Motor neuron (in vitro differentiated cells): ENCODE data around the gene STPG1. TPM values are rescaled to one million over a fixed set of nuclear protein-coding genes. Genes with fewer than 3 reads are reported as not detected.
"Not testable (repeated sequence)": the region's sequence is repeated elsewhere in the genome, so short reads cannot be mapped to it uniquely, and the experiment has no call there.

ENCODE experiments used
- ATAC-seq, 8 experiments: fragments of 200-7000 bp; cut with Tn5 transposase; replicated peaks in 6 of 8; 2 replicates each; pipeline ENCODE4 v1.8.0; 2021; ENCODE audit warnings: mild to moderate bottlenecking in 8 of 8, moderate library complexity in 8 of 8
- H3K27ac ChIP-seq, 2 donors: fragments of 250-450 bp; sonication (Bioruptor Pico); 2 replicates each; pipeline ENCODE4 v1.9.0; 2021; ENCODE audit warnings: antibody characterized with exemption in 2 of 2, mild to moderate bottlenecking in 2 of 2, moderate library complexity in 1 of 2
- H3K4me1 ChIP-seq, 2 donors: fragments of 250-450 bp; sonication (Bioruptor Pico); replicated peaks in 1 of 2; 2 replicates each; pipeline ENCODE4 v1.6.1; 2021; ENCODE audit warnings: antibody characterized with exemption in 2 of 2, mild to moderate bottlenecking in 2 of 2, moderate library complexity in 1 of 2
- H3K4me3 ChIP-seq, 5 donors: fragments of 250-450 bp; sonication (Bioruptor Pico); 2 replicates each; pipeline ENCODE4 v1.9.0; 2021; ENCODE audit warnings: antibody characterized with exemption in 5 of 5, mild to moderate bottlenecking in 5 of 5, moderate library complexity in 4 of 5
- WGBS, 10 experiments: fragments of 450-650 bp; shearing (Covaris generic); methylation state at CpG; one replicate each; pipeline ENCODE4 v1.0.0; 2022; 5-methylcytosine and 5-hydroxymethylcytosine counted together
- in situ Hi-C, 9 experiments: fragments of 400-800 bp; cut with MboI; loops; one replicate each; pipeline ENCODE4 v1.15.0; 2021; ENCODE audit warnings: low sequenced_read_pairs in 9 of 9, low pct_unique_long_range_greater_than_20kb in 2 of 9; ENCODE audit not compliant: unreplicated experiment in 9 of 9
- total RNA-seq, 8 experiments: library from RNA; unstranded; fragments of 300-600 nt; gene quantifications; 2 replicates each; pipeline versions ENCODE4 v1.2.3 to v1.2.4, GENCODE V29; 2022

The STPG1 gene, protein sequence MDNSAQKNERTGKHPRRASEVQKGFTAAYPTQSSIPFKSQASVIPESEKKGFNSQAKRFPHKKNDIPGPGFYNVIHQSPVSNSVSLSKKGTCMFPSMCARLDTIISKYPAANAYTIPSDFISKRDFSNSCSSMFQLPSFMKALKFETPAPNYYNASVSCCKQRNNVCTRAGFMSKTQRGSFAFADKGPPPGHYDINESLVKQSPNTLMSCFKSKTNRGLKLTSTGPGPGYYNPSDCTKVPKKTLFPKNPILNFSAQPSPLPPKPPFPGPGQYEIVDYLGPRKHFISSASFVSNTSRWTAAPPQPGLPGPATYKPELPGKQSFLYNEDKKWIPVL
- 10 to 100 TPM in 1 of 8 experiments, 1 to 10 TPM in 7; 2.1 to 19.0 (median 6.8) TPM for total RNA-seq

DNA sequence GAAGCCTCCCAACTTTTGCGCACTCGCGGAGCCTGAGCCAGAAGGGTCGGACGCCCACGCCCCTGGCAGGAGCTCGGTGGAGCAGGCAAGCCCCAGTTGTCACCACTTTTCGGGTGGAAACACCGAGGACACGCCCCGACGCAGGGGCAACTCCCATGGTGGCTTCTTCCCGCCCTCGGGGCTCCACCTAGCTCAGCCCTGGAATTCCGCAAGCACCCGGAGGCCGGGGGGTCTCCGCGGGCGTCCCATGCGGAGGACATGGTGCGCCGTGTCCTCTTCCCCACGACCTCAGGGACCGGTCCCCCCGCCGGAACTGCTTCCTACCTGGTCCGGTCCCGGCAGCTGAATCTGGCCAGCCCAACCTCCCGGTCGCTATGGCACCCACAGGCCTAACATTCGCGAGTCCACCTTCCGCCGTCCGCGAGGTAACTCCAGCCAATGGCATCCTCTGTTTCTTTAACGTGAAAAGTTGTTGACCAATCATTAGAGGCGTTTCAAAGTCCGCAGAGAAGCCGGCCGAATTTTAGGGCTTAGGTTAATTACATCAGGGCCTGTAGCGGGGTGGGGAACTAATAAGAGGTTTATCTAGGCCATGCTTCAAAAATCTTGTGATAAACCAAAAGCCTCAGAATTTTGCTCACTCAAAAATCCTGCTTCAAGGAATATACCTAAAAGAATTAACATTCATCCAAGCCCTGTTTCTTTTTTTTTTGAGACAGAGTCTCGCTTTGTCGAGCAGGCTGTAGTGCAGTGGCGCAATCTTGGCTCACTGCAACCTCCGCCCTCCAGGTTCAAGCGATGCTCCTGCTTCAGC lies at the start of gene STPG1:
TSS of gene STPG1 (minus strand) at position 433 of the 814 bp plus-strand sequence. CDS start 12,394 bp downstream, outside the sequence.
- in situ Hi-C loops = no loop called here
- H3K4me1 ChIP-seq = peaks cover 7 to 12% of the 10 kb centered on the region in 2 donors
- WGBS, 10 experiments = 0 to 82% (median 13%) methylated on average over 2 to 28 of the region's 48 CpGs; no CpG with 5 or more reads in 1 of the 10 experiments
- H3K4me3 ChIP-seq = peak within 1 kb of the TSS; percentile 46 to 81 (median 65)
- no peak within 1 kb of the TSS for H3K27ac ChIP-seq
- ATAC-seq = peak; percentile 29 to 62 (median 54)

DNA sequence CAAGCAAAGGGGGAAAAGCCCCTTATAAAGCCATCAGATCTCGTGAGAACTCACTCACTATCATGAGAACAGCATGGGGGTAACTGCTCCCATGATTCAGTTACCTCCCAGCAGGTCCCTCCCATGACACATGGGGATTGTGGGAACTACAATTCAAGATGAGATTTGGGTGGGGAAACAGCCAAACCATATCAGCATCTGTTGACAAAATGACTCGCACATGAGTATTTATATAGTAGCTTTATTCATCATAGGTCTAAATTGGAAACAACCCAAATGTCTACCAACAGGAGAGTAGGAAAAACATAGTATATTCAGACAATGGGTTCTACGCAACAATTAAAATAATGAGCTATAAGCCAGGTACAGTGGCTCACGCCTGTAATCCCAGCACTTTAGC lies 48.5 kb upstream of the STPG1 start:
- 63 to 100% (median 91%) methylated on average over 2 to 4 of the region's 4 CpGs for WGBS, 10 experiments
- in situ Hi-C loops, H3K4me3 ChIP-seq, ATAC-seq, H3K27ac ChIP-seq: not testable (repeated sequence)
- peaks cover 11 to 18% of the 10 kb centered on the region in 2 donors for H3K4me1 ChIP-seq

DNA sequence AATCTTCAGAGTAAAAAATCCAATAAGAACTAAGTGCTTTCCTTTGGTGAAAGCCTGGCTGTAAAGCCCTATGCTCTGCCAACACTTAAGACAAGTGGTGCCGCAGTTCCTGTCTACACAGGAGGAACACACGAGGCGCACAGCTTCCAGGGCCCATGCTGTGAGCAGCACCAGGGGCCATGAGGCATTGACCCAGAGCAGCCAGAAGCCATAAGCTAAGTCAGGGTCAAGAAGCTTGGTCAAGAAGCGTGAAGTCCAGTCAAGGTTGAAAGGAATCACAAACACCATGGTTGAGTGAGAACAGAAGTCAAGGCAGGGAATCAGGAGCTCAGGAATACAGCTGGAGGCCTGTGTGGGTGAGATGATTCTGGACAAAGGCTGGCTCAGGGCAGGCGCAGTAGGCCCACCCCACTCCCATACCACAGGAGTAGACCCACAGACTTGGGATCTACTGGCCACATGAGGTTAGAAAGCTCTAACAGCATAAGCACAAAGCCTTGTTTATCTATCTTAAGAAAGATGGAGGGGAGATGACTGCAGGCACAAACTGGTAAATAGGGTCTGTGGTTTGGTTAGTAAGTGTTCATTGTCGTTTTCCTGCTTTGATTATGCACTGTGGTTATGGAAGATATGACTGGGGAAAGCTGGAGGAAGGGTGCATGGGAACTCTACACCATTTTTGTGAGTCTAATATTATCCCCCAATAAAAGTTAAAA lies 46.1 kb upstream of the STPG1 start:
- Histone ChIP-seq H3K4me3 (no peak overlapping the region), H3K27ac (no peak overlapping the region), H3K4me1 (peaks cover 11 to 16% of the 10 kb centered on the region in 2 donors)
- in situ Hi-C loops = no loop called here
- WGBS, 10 experiments = 70 to 93% (median 87%) methylated on average over 2 to 6 of the region's 6 CpGs; no CpG with 5 or more reads in 3 of the 10 experiments
- no peak for ATAC-seq

DNA sequence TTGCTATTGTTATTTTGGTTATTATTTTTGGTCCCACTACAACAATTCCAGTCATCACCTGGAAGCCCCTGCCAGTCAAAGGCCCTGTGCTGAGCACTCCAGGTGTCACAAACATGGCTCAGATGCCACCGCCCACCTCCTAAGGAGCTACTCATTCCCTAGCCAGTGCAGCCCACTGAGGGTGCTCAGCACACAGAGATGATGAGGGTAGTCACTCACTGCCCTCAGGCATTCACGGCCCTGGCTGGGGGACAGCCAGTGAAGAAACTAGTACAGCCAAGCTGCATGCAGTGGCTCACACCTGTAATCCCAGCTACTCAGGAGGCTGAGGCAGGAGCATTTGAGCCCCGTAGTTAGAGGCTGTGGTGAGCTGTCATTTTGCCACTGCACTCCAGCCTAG lies 44.3 kb upstream of the STPG1 start:
- ATAC-seq = no peak

DNA sequence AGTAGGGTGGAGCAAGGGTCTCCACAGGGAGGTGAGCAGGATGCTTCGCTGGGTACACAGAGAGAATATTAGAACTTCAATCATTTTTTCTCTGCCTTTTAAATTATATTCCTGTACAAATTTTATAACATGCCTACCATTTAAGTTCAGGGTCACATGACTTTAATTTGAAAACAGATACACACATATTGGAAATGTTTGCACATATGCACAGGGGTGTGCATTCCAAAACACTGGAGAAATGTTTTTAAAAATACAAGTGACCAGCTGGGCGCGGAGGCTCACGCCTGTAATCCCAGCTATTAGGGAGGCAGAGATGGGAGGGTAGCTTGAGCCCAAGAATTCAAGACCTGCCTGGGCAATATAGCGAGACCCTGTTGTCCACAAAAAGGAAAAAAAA lies 41.7 kb upstream of the STPG1 start:
- 67 to 100% (median 97%) methylated on average over 1 to 5 of the region's 5 CpGs for WGBS, 10 experiments
- H3K27ac ChIP-seq = no peak overlapping the region
- in situ Hi-C loops = no loop called here
- ATAC-seq = peak in 3 of 8 experiments; percentile 20 to 56 (median 47)
- no peaks in the 10 kb centered on the region for H3K4me1 ChIP-seq
- H3K4me3 ChIP-seq = no peak overlapping the region

More for the DNA sequence above, 44.3 kb upstream of the STPG1 start:
- 70 to 90% (median 85%) methylated on average over 2 to 3 of the region's 3 CpGs; no CpG with 5 or more reads in 4 of the 10 experiments for WGBS, 10 experiments
- Histone ChIP-seq H3K4me3 (no peak overlapping the region), H3K27ac (no peak overlapping the region), H3K4me1 (no peaks in the 10 kb centered on the region)
- in situ Hi-C loops = no loop called here

DNA sequence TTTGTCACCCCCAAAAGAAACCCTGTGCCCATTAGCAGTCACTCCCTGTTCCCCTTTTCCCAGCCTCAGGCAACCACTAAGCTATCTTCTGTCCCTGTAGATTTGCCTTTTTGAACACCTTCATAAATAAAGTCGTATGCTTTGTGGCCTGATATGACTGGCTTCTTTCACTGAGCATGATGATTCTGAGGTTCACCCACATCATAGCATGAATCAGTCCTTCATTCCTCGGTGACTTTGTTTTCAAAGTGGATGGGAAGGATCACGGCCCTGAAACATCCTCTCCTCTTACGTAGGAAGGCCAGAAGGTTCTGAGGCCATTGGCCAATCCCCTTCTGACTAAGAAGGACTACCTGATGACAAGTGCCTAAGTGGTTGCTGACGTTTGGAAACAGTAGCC lies 41.1 kb upstream of the STPG1 start:
- in situ Hi-C loops = no loop called here
- no peaks in the 10 kb centered on the region for H3K4me1 ChIP-seq
- H3K27ac ChIP-seq = no peak overlapping the region
- no peak for ATAC-seq
- 25 to 93% (median 73%) methylated on average over 2 to 5 of the region's 5 CpGs; no CpG with 5 or more reads in 1 of the 10 experiments for WGBS, 10 experiments
- no peak overlapping the region for H3K4me3 ChIP-seq

DNA sequence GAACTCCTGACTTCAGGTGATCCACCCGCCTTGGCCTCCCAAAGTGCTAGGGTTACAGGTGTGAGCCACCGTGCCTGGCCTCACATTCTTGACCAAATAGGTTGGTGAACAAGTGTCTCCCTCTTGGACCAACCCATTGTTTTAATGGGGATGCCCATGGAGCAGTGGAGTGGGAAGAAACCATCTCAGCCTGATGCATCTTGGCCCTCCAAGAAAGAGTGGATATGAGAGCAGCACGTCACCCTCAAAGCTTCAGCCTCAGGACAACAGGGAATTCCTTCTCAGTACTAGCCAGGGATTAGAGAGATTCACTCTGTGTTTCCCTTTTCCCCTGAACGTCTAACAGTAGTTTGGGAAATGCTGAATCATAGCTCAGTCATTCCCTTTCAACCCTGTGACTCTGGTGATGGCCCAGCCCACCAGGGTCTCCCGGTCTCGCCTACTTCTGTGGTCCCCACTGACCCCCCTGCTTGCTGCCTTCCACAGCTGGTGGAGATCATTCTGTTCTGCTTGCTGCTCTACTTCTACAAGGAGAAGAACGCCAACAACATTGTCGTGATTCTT lies 39.4 kb upstream of the STPG1 start:
- H3K27ac ChIP-seq = no peak overlapping the region
- no peak for ATAC-seq
- no peaks in the 10 kb centered on the region for H3K4me1 ChIP-seq
- H3K4me3 ChIP-seq = no peak overlapping the region
- 79 to 100% (median 93%) methylated on average over 2 to 7 of the region's 8 CpGs; no CpG with 5 or more reads in 4 of the 10 experiments for WGBS, 10 experiments
- in situ Hi-C loops = no loop called here

DNA sequence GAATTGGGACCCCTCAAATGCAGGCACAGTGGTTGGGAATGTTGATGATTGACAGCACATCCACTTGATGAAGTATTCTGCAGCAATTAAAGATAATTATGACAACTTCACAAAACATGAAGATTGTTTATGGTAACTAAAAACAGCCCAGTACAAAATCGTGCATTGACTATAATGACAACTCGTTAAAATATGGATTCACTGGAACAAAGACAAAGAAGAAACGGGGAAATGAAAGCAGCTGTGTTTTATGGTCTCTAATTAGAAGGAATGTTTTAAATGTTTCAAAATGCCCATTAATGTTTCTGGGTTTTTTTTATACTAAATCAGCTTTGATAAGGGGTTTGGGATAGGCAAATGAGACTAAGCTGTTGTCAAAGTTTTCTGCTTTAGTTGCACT lies 38.2 kb upstream of the STPG1 start:
- no peaks in the 10 kb centered on the region for H3K4me1 ChIP-seq
- no peak overlapping the region for H3K4me3 ChIP-seq
- in situ Hi-C loops = no loop called here
- 22 to 100% (median 79%) methylated on average over 1 to 3 of the region's 3 CpGs for WGBS, 10 experiments
- H3K27ac ChIP-seq = no peak overlapping the region
- no peak for ATAC-seq

DNA sequence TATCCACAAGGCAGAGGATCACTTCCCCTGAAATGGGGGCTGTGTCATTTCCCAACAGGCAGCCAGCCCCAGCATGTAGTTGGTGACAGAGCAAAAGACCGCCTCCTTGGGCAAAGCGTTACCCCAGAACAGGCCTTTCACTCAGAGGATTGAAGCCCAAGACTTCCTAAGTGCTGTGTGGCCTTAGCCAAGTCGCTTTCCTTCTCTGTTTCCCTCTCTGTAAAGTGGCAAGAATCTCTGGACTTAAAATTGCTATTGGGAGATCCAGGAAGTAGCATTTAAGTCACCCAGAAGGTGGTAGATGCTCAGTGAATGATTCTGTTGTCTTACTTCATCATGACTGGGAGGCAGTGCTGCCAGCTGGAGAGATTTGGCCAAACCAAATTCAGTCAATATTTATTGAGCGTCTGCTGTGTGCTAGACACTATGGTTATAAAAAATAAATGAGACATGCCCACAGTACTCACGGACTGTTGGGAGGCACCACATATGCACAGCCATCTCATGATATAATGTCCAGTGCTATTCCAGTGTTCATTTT lies 37.3 kb upstream of the STPG1 start:
- Histone ChIP-seq H3K4me3 (no peak overlapping the region), H3K27ac (no peak overlapping the region), H3K4me1 (no peaks in the 10 kb centered on the region)
- ATAC-seq = no peak
- WGBS, 10 experiments = 75 to 100% (median 97%) methylated on average over 1 to 5 of the region's 5 CpGs; no CpG with 5 or more reads in 1 of the 10 experiments
- in situ Hi-C loops = no loop called here

DNA sequence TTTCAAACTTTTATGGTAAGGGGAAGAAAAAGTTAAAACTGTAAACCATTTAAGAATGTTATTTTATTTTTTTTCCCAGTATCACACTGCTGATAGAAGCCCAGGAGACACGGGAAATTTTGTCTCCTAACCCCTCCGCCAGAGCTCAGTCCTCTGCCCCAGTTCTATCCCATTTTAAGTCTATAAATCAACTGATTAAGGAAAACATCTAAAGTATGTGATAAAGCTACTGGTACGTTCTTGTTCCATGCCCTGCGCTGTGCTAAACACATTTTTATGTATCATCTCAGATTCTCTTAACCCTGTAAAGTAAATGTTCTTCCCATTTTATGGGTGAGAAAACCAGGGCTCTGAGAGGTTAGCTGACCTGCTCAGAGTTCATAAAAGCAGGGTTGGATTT lies 36.7 kb upstream of the STPG1 start:
- in situ Hi-C loops = no loop called here
- no peak overlapping the region for H3K27ac ChIP-seq
- H3K4me3 ChIP-seq = no peak overlapping the region
- WGBS, 10 experiments = 78 to 100% (median 93%) methylated on average over 1 to 4 of the region's 4 CpGs; no CpG with 5 or more reads in 1 of the 10 experiments
- H3K4me1 ChIP-seq = no peaks in the 10 kb centered on the region
- ATAC-seq = no peak

DNA sequence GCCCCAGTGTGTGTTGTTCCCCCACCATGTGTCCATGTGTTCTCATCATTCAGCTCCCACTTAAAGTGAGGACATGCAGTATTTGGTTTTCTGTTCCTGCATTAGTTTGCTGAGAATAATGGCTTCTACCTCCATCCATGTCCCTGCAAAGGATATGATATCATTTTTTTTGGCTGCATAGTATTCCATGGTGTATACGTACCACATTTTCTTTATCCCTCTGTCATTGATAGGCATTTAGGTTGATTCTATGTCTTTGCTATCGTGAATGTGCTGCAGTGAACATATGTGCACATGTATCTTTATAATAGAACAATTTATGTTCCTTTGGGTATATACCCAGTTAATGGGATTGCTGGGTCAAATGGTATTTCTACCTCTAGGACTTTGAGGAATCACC lies 32.9 kb upstream of the STPG1 start:
- WGBS, 10 experiments = 63 to 100% (median 83%) methylated on average over 1 to 2 of the region's 2 CpGs; no CpG with 5 or more reads in 1 of the 10 experiments
- H3K4me1 ChIP-seq, in situ Hi-C loops, H3K4me3 ChIP-seq, H3K27ac ChIP-seq, ATAC-seq: not testable (repeated sequence)

DNA sequence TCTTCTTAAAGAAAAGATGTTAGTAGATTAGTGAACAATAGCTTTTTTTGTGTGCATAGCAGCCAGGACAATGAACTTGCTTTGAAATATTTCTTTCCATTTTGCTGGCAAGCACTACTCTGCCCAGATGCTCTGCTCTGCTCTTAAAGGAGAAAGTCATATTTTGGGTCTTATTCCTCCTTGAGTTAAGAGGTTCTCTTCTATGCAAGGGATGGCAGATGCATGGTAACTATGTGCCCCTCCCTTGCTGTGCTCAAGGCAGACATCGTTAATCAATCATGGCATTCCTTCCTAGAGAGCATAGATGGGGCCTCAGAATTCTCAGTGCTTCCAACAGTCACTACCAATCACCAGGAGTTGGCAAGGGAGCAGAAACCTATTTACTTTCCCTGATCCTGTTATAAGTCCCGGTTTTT lies 29.7 kb upstream of the STPG1 start:
- WGBS, 10 experiments = 0 to 100% (median 60%) methylated on average over 1 to 2 of the region's 2 CpGs; no CpG with 5 or more reads in 4 of the 10 experiments
- in situ Hi-C loops = no loop called here
- Histone ChIP-seq H3K4me1 (peaks cover 10 to 19% of the 10 kb centered on the region in 2 donors), H3K27ac (no peak overlapping the region), H3K4me3 (no peak overlapping the region)
- ATAC-seq = peak in 5 of 8 experiments; percentile 7 to 76 (median 30)
